Testis (tissue), 3 donors: ENCODE results near the gene NPIPA3. TPM values are rescaled to one million over a fixed set of nuclear protein-coding genes. Genes with fewer than 3 reads are reported as not detected.
A peak's percentile ranks its signal among the peaks of the same experiment; 100 is the strongest.
"Not testable (repeated sequence)": the region's sequence is repeated elsewhere in the genome, so short reads cannot be mapped to it uniquely, and the experiment has no call there.

Source experiments
- DNase-seq: peaks from one replicate; pipeline ENCODE4 v3.0.0-alpha.2; 2019
- H3K27ac ChIP-seq, 2 donors: fragments of 200-600 bp; sonication (generic); one replicate each; pipeline ENCODE4 v1.5.1; 2019
- H3K27me3 ChIP-seq: fragments of 200-600 bp; sonication (generic); one replicate; pipeline ENCODE4 v1.5.1; 2019
- H3K36me3 ChIP-seq: fragments of 200-600 bp; sonication (generic); one replicate; pipeline ENCODE4 v1.5.1; 2017; ENCODE audit warnings: low read depth; ENCODE audit errors: missing control alignments
- H3K4me1 ChIP-seq: fragments of 200-600 bp; sonication (generic); one replicate; pipeline ENCODE4 v1.5.1; 2019
- H3K4me3 ChIP-seq, 2 donors: fragments of 200-600 bp; sonication (generic); one replicate each; pipeline ENCODE4 v1.5.1; 2017 to 2019
- H3K9me3 ChIP-seq: fragments of 200-600 bp; sonication (generic); one replicate; pipeline ENCODE4 v1.5.1; 2017
- CTCF ChIP-seq, 3 experiments: fragments of 450-650 bp in 2 of 3; fragments of 200-600 bp in 1 of 3; sonication (generic) in 1 of 3; IDR thresholded peaks; one replicate each; pipeline ENCODE4 v1.5.1; 2016 to 2019; ENCODE audit warnings: antibody characterized with exemption in 3 of 3, mild to moderate bottlenecking in 2 of 3, moderate library complexity in 1 of 3
- POLR2A ChIP-seq: fragments of 450-650 bp; IDR thresholded peaks from one replicate; pipeline ENCODE4 v1.6.1; 2017; ENCODE audit warnings: antibody characterized with exemption, mild to moderate bottlenecking, moderate library complexity
- WGBS, 2 donors: methylation state at CpG; one replicate each; pipeline ENCODE4 v1.1.5; 2018; 5-methylcytosine and 5-hydroxymethylcytosine counted together
- intact Hi-C: fragments of 100-400 bp; cut with DNase I; formaldehyde crosslinking; loops from one replicate; pipeline ENCODE4 v1.15.1; 2023; ENCODE audit warnings: low total_unique reads
- polyA plus RNA-seq: library from polyadenylated mRNA; stranded (reverse); fragments of 350-450 nt; fragmentation: Illumina TruSeq; extraction: RNeasy Lipid Tissue Mini Kit (QIAGEN cat#74804); gene quantifications from one replicate; pipeline ENCODE4 v1.2.3, GENCODE V29; 2014; ENCODE audit warnings: low read depth, low replicate concordance; ENCODE audit not compliant: insufficient read depth
- total RNA-seq, 2 donors: library from RNA; depleted of rRNA; stranded (reverse); fragments of >200 nt; gene quantifications; one replicate each; pipeline ENCODE4 v1.2.3, GENCODE V29; 2016

The NPIPA3 gene
- total and polyA plus RNA-seq, 3 donors from 2014 or later = 1.9 to 4.5 (median 4.2) TPM

GRCh38 chr16:14669776-14670175, 33.4 kb upstream of the NPIPA3 start:
- Histone ChIP-seq H3K36me3 (no peaks in the 10 kb centered on the region), H3K27me3 (no peaks in the 10 kb centered on the region), H3K4me1 (no peaks in the 10 kb centered on the region), H3K9me3 (no peaks in the 10 kb centered on the region), H3K4me3 (no peak overlapping the region), H3K27ac (no peak overlapping the region)
- DNase-seq = peak; percentile 16
- intact Hi-C loops = no loop called here
- no peak for TF ChIP-seq POLR2A
- no peak for TF ChIP-seq CTCF (IDR thresholded peaks at IDR 0.05)
- 93% methylated on average over 4 of the region's 4 CpGs for WGBS, 2 donors

DNA sequence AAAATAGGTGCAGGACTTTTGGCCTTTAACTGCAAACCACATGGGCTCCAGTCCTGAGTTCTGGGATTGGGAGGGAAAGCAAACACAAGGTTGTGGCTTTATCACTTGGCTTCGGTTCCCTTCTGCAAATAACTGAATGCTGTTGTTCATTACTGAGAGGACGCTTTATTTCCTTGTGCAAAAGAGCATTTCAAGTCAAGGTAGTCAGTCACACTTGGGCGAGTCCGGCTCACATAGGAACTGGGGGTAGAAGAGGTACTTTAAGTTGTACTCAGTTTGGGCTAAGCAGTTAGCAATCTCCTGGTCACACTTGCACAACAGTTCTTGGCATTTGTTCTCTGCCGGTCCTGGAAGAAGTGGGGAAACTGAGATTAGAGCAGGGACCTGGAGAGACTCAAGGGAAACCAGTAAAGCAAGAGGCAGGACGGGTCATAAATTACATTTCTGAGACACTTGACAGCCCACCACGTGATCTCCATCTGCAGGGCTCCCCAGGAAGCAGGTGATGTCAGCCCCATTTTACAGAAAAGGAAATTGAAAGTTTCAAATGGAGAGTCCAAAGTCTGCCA, 30.7 kb upstream of the NPIPA3 start:
- no peak for TF ChIP-seq CTCF (IDR thresholded peaks at IDR 0.05)
- no peak for TF ChIP-seq POLR2A
- no peak overlapping the region for H3K4me3 ChIP-seq
- H3K27ac ChIP-seq = no peak overlapping the region
- intact Hi-C loops = no loop called here
- 65 to 72% methylated on average over 7 of the region's 7 CpGs for WGBS, 2 donors
- no peaks in the 10 kb centered on the region for H3K27me3 ChIP-seq
- no peak for DNase-seq
- H3K36me3 ChIP-seq = no peaks in the 10 kb centered on the region
- no peaks in the 10 kb centered on the region for H3K9me3 ChIP-seq
- H3K4me1 ChIP-seq = no peaks in the 10 kb centered on the region

GRCh38 chr16:14676633-14677032, 26.6 kb upstream of the NPIPA3 start:
- no peak overlapping the region for H3K4me3 ChIP-seq
- H3K36me3 ChIP-seq = no peaks in the 10 kb centered on the region
- DNase-seq = no peak
- H3K27ac ChIP-seq = no peak overlapping the region
- intact Hi-C loops = no loop called here
- no peaks in the 10 kb centered on the region for H3K9me3 ChIP-seq
- 81 to 94% methylated on average over 3 of the region's 3 CpGs for WGBS, 2 donors
- H3K27me3 ChIP-seq = no peaks in the 10 kb centered on the region
- H3K4me1 ChIP-seq = no peaks in the 10 kb centered on the region
- TF ChIP-seq POLR2A (no peak), CTCF (IDR thresholded peaks at IDR 0.05) (no peak)

DNA sequence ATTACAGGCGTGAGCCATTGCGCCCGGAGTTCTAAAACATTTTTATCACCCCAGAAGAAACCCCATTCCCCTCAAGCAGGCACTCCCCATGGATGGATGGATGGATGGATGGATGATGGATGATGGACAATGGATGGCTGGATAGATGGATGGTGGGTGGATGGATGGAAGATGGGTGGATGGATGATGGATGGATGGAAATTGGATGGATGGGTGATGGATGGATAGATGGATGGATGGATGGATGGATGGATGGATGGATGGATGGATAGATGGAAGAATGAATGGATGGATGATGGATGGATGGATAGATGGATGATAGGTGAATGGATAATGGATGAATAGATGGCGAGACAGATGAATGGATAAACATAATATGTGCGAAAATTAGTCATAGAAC, 25.6 kb upstream of the NPIPA3 start:
- Histone ChIP-seq H3K27ac (no peak overlapping the region), H3K4me3 (no peak overlapping the region), H3K9me3 (no peaks in the 10 kb centered on the region), H3K27me3 (no peaks in the 10 kb centered on the region), H3K4me1 (no peaks in the 10 kb centered on the region), H3K36me3 (no peaks in the 10 kb centered on the region)
- TF ChIP-seq CTCF (IDR thresholded peaks at IDR 0.05) (no peak), POLR2A (no peak)
- intact Hi-C loops = no loop called here
- no peak for DNase-seq
- WGBS, 2 donors = 89 to 98% methylated on average over 5 of the region's 5 CpGs

GRCh38 chr16:14678748-14679497, 24.3 kb upstream of the NPIPA3 start:
- no peaks in the 10 kb centered on the region for H3K4me1 ChIP-seq
- DNase-seq = no peak
- TF ChIP-seq CTCF (IDR thresholded peaks at IDR 0.05) = no peak
- TF ChIP-seq POLR2A = no peak
- H3K36me3 ChIP-seq = no peaks in the 10 kb centered on the region
- H3K9me3 ChIP-seq = no peaks in the 10 kb centered on the region
- 78 to 87% methylated on average over 11 of the region's 11 CpGs for WGBS, 2 donors
- no peaks in the 10 kb centered on the region for H3K27me3 ChIP-seq
- H3K4me3 ChIP-seq = no peak overlapping the region
- intact Hi-C loops = no loop called here
- no peak overlapping the region for H3K27ac ChIP-seq

DNA sequence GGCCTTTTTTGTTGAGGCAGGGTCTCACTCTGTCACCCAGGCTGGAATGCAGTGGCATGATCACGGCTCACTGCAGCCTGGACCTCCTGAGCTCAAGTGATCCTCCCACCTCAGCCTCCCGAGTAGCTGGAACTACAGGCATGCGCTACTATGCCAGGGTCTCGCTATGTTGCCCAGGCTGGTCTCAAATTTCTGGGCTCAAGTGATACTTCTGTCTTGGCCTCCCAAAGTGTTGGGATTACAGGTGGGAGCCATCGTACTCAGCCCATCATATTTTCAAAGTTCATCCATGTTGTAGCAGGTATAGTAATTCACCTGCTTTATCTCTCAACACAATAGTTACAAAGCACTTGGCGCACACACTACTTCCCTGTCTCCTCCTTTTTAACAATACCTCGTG, 22.8 kb upstream of the NPIPA3 start:
- H3K9me3 ChIP-seq, intact Hi-C loops, H3K27ac ChIP-seq, H3K4me1 ChIP-seq, H3K4me3 ChIP-seq, DNase-seq, H3K36me3 ChIP-seq, H3K27me3 ChIP-seq: not testable (repeated sequence)
- WGBS, 2 donors = 82 to 93% methylated on average over 7 of the region's 7 CpGs
